ENCODE measurements around the gene DDX59.
A peak's percentile ranks its signal among the peaks of the same experiment; 100 is the strongest.
"Not testable (repeated sequence)": the region's sequence is repeated elsewhere in the genome, so short reads cannot be mapped to it uniquely, and the experiment has no call there.

DDX59 gene

DNA sequence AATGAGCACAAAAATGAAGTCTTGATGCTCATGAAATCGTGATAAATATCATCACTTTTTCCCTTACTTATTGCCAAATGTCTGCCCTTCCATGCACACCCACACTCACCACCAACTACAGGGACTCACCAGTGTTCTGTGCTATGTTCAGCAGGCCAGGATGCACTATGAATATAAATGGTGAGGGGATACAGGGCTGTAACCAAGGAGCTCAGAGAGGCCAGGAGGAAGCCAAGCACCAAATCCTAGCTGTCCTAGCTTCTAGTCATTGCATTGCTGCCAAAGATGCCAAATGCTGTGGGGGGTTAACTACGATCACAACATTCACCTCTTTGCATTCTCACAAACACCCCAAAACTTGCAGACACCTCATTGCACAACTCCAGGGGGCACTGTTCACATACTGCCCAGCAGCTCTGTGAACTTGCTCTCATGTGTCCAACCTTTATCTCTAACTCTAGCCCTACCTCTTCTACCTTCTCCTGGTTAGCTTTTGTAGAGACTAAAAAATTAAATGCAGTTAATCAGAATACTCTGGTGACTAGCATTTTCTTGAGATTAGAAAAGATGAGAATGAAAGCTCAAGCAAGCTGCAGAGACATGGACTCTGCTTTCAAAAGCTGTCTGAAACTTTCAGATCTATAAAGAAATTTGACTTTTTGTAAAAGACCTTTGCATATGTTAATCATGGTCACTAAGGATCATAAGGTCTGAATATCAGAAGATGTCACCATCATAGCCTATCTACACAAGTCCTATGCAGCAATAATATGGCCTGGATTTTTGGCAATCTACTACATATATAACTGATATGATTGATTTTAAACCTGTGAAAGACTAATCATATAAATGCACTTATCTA, 35.2 kb downstream of the DDX59 start:
- DNase-seq (ENCODE audit: low read depth), result no peak
- TF ChIP-seq, protein P1, sequence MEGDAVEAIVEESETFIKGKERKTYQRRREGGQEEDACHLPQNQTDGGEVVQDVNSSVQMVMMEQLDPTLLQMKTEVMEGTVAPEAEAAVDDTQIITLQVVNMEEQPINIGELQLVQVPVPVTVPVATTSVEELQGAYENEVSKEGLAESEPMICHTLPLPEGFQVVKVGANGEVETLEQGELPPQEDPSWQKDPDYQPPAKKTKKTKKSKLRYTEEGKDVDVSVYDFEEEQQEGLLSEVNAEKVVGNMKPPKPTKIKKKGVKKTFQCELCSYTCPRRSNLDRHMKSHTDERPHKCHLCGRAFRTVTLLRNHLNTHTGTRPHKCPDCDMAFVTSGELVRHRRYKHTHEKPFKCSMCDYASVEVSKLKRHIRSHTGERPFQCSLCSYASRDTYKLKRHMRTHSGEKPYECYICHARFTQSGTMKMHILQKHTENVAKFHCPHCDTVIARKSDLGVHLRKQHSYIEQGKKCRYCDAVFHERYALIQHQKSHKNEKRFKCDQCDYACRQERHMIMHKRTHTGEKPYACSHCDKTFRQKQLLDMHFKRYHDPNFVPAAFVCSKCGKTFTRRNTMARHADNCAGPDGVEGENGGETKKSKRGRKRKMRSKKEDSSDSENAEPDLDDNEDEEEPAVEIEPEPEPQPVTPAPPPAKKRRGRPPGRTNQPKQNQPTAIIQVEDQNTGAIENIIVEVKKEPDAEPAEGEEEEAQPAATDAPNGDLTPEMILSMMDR (conservative IDR thresholded peaks at IDR 0.05; ENCODE audit: control insufficient read depth, insufficient read depth, low read depth, low read length), result peak; percentile 9
- no peak overlapping the region for H3K4me3 ChIP-seq (ENCODE audit: control insufficient read depth, low read depth, low read length)

GRCh38 chr1:200631375-200631774, 38.3 kb downstream of the DDX59 start:
- H3K4me3 ChIP-seq (ENCODE audit: control insufficient read depth, low read depth, low read length), result no peak overlapping the region
- DNase-seq (ENCODE audit: low read depth), result no peak
- TF ChIP-seq, protein P1 (conservative IDR thresholded peaks at IDR 0.05; ENCODE audit: control insufficient read depth, insufficient read depth, low read depth, low read length), result no peak

GRCh38 chr1:200630515-200630899, 39.2 kb downstream of the DDX59 start:
- not testable (repeated sequence) for DNase-seq (ENCODE audit: low read depth); H3K4me3 ChIP-seq (ENCODE audit: control insufficient read depth, low read depth, low read length)

DNA sequence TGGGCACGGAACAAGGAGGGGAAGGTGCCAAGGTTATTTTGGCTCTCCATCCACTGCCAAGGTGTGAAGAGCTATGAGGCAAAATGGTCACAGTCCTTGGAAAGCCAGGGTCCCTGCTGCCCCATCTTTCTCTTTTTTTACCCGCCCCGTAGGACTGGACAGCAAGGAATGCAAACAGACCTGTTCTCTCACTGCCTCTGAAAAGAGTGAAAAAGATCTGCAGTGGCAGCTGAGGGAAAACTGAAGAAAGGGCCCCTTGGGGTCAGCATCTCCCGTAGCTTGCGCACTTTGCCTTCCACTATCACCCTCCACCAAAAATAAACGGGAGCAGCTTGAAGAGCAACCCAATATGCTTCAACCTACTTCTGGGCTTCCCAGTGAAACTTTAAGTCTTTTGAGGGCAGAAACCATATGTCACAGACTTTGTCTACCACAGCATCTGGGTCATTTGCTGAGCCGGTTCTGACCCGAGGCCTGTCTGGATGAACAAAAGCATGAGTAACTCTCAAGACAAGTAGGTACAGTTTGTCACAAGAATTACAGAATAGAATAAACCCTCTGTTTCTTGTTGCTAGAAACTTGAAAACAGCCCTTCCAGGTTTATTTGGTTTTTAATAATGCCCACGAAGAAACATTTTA, 39.7 kb downstream of the DDX59 start:
- no peak overlapping the region for H3K4me3 ChIP-seq (ENCODE audit: control insufficient read depth, low read depth, low read length)
- TF ChIP-seq, protein P1 (conservative IDR thresholded peaks at IDR 0.05; ENCODE audit: control insufficient read depth, insufficient read depth, low read depth, low read length), result no peak
- no peak for DNase-seq (ENCODE audit: low read depth)

- DNase-seq (ENCODE audit: low read depth), result no peak
- TF ChIP-seq, protein P1 (conservative IDR thresholded peaks at IDR 0.05; ENCODE audit: control insufficient read depth, insufficient read depth, low read depth, low read length), result no peak
- H3K4me3 ChIP-seq (ENCODE audit: control insufficient read depth, low read depth, low read length), result no peak overlapping the region
Observed at GRCh38 chr1:200628223-200628881, 41.4 kb downstream of the DDX59 start.

DNA sequence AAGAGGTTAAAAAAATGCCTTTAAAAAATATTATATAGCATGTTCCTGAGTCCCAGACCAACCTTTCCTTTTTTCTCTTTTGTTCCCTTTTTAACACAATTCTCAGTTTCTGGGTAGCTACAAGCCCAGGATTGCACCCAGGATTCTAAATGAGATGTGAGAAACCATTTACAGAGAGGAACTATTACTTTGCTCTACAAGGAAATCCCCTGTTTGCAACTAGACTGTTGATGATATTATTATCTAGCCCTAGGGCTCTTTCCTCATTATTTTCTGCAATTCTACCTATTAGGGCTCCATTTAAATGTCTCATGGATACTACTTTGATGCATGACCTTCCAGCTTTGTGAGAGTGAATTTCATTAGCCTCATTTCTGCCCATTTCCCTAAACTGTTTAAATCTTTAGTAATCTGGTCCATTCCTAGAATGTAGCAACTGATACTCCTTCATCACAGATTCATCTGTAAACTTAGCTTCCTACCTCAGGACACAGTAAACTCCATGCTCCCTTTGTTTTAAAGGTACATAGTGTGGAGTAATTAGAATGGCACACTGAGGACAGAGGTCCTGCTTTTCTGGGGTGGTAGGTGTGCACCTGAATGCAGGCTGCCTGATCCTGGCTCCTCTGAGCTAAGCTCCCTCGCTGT, 42.0 kb downstream of the DDX59 start:
- TF ChIP-seq, protein P1 (conservative IDR thresholded peaks at IDR 0.05; ENCODE audit: control insufficient read depth, insufficient read depth, low read depth, low read length), result no peak
- DNase-seq (ENCODE audit: low read depth), result no peak
- H3K4me3 ChIP-seq (ENCODE audit: control insufficient read depth, low read depth, low read length), result no peak overlapping the region

Data from fibroblast of mammary gland (primary cell).